Type B pancreatic cell (in vitro differentiated cells): ENCODE measurements around the gene EVC. TPM values are rescaled to one million over a fixed set of nuclear protein-coding genes. Genes with fewer than 3 reads are reported as not detected.

Experiments
- DNase-seq: peaks from one replicate; pipeline ENCODE4 v3.0.0; 2021; ENCODE audit warnings: mixed read lengths; ENCODE audit not compliant: unreplicated experiment; ENCODE audit errors: extremely low spot score
- H3K27ac Mint-ChIP-seq: 2 replicates; pipeline ENCODE4 v1.8.0; 2021; ENCODE audit warnings: mild to moderate bottlenecking, mixed read lengths
- H3K27me3 Mint-ChIP-seq: 2 replicates; pipeline ENCODE4 v1.8.0; 2021; ENCODE audit warnings: mixed read lengths
- H3K36me3 Mint-ChIP-seq: 2 replicates; pipeline ENCODE4 v1.8.0; 2021; ENCODE audit warnings: mixed read lengths
- H3K4me1 Mint-ChIP-seq: one replicate; pipeline ENCODE4 v1.8.0; 2021; ENCODE audit warnings: mixed read lengths; ENCODE audit not compliant: unreplicated experiment
- H3K4me3 Mint-ChIP-seq: 2 replicates; pipeline ENCODE4 v1.8.0; 2021; ENCODE audit warnings: mild to moderate bottlenecking, mixed read lengths
- H3K9me3 Mint-ChIP-seq: 2 replicates; pipeline ENCODE4 v1.8.0; 2021; ENCODE audit warnings: mixed read lengths
- total RNA-seq: library from RNA; stranded (reverse); gene quantifications from 2 replicates; pipeline ENCODE4 v1.2.1, GENCODE V29; 2021; ENCODE audit warnings: low replicate concordance
- TF ChIP-seq, protein P1 (sequence below): fragments of 200-600 bp; sonication (generic); conservative IDR thresholded peaks from 2 replicates; pipeline ENCODE4 v1.5.0; 2021; ENCODE audit warnings: antibody characterized with exemption, mild to moderate bottlenecking

The EVC gene
- total RNA-seq, 1 donor from 2014 or later = 29.2 TPM

GRCh38 chr4:5734853-5735252 is 23.9 kb downstream of the EVC start:
- Mint-ChIP-seq H3K27me3 (no peaks in the 10 kb centered on the region), H3K36me3 (peaks cover 24% of the 10 kb centered on the region), H3K4me3 (no peak overlapping the region), H3K4me1 (no peaks in the 10 kb centered on the region), H3K9me3 (no peaks in the 10 kb centered on the region), H3K27ac (no peak overlapping the region)
- no peak for DNase-seq
- TF ChIP-seq, protein P1, sequence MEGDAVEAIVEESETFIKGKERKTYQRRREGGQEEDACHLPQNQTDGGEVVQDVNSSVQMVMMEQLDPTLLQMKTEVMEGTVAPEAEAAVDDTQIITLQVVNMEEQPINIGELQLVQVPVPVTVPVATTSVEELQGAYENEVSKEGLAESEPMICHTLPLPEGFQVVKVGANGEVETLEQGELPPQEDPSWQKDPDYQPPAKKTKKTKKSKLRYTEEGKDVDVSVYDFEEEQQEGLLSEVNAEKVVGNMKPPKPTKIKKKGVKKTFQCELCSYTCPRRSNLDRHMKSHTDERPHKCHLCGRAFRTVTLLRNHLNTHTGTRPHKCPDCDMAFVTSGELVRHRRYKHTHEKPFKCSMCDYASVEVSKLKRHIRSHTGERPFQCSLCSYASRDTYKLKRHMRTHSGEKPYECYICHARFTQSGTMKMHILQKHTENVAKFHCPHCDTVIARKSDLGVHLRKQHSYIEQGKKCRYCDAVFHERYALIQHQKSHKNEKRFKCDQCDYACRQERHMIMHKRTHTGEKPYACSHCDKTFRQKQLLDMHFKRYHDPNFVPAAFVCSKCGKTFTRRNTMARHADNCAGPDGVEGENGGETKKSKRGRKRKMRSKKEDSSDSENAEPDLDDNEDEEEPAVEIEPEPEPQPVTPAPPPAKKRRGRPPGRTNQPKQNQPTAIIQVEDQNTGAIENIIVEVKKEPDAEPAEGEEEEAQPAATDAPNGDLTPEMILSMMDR = no peak

- H3K4me1 Mint-ChIP-seq = no peaks in the 10 kb centered on the region
- no peaks in the 10 kb centered on the region for H3K27me3 Mint-ChIP-seq
- H3K4me3 Mint-ChIP-seq = no peak overlapping the region
- TF ChIP-seq, protein P1 = no peak
- DNase-seq = no peak
- H3K27ac Mint-ChIP-seq = no peak overlapping the region
- H3K36me3 Mint-ChIP-seq = peaks cover 24% of the 10 kb centered on the region
- H3K9me3 Mint-ChIP-seq = no peaks in the 10 kb centered on the region
Observed at GRCh38 chr4:5735463-5735862, 24.5 kb downstream of the EVC start.

- TF ChIP-seq, protein P1 = no peak
- H3K36me3 Mint-ChIP-seq = peaks cover 24% of the 10 kb centered on the region
Observed at GRCh38 chr4:5738061-5738460, 27.1 kb downstream of the EVC start.

GRCh38 chr4:5742388-5742787 is 31.4 kb downstream of the EVC start:
- TF ChIP-seq, protein P1 = no peak
- Mint-ChIP-seq H3K27me3 (no peaks in the 10 kb centered on the region), H3K4me1 (no peaks in the 10 kb centered on the region), H3K9me3 (no peaks in the 10 kb centered on the region), H3K27ac (no peak overlapping the region), H3K4me3 (no peak overlapping the region), H3K36me3 (peaks cover 23% of the 10 kb centered on the region)
- no peak for DNase-seq

More at GRCh38 chr4:5738061-5738460, 27.1 kb downstream of the EVC start:
- H3K4me1 Mint-ChIP-seq = no peaks in the 10 kb centered on the region
- no peak for DNase-seq
- H3K27ac Mint-ChIP-seq = no peak overlapping the region
- no peaks in the 10 kb centered on the region for H3K27me3 Mint-ChIP-seq
- H3K9me3 Mint-ChIP-seq = no peaks in the 10 kb centered on the region
- H3K4me3 Mint-ChIP-seq = no peak overlapping the region

DNA sequence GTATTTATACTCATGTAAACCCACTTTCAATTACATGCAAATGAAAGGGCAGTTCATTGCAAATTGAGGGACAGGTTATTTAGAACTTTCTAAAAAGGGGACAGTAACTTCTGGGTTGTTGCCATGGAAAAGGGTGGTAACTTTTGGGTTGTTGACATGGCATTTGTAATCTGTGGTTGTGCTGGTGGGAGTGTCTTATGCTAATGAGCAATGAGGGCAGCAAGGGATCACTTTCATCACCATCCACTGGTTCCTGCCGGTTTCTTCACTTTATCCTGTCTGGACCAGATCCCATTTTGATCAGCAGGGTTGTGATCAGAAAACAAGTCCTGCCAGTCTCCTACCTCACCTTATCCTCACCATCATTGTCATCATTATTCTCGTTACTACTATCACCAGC is 32.0 kb downstream of the EVC start:
- H3K27me3 Mint-ChIP-seq = no peaks in the 10 kb centered on the region
- no peaks in the 10 kb centered on the region for H3K9me3 Mint-ChIP-seq
- peaks cover 19% of the 10 kb centered on the region for H3K36me3 Mint-ChIP-seq
- H3K4me1 Mint-ChIP-seq = no peaks in the 10 kb centered on the region
- no peak for DNase-seq
- no peak overlapping the region for H3K27ac Mint-ChIP-seq
- TF ChIP-seq, protein P1 = no peak
- no peak overlapping the region for H3K4me3 Mint-ChIP-seq

DNA sequence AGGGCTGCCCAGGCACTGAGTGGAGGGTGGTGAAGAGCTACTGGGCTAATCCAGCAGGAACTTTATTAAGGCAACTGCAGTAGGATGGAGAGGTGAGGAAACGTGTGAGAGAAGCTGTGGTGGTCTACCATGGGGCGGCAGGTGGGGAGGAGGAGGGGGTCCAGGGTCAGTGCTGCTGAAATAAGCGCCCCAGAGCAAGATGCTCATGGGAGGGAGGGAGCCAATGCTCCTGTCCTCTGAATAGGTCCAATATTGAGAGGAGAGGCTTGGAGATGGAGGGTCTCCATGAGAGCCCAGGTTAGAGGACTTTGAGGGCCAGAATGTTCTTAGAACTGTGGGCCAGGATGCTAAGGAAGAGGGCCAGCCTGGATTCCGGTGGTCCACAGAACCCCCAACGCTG is 35.2 kb downstream of the EVC start:
- Mint-ChIP-seq H3K27ac (no peak overlapping the region), H3K27me3 (no peaks in the 10 kb centered on the region), H3K36me3 (peaks cover 21% of the 10 kb centered on the region), H3K9me3 (no peaks in the 10 kb centered on the region), H3K4me3 (no peak overlapping the region), H3K4me1 (no peaks in the 10 kb centered on the region)
- TF ChIP-seq, protein P1 = no peak
- peak; percentile 43 for DNase-seq
